Erythroblast (primary cell): ENCODE results near the gene TMPRSS4.

ENCODE experiments used
- DNase-seq, 2 experiments: peaks; one replicate each; lab custom pipeline; 2025; lab: John Stamatoyannopoulos, UW
- GATA1 ChIP-seq: IDR thresholded peaks from 2 replicates; pipeline ENCODE4 v1.6.1; 2011; ENCODE audit warnings: low read depth, mild to moderate bottlenecking, control low read depth, low read length, moderate library complexity
- POLR2A ChIP-seq: IDR thresholded peaks from 2 replicates; pipeline ENCODE4 v1.6.1; 2011; ENCODE audit warnings: mild to moderate bottlenecking, low read length

The TMPRSS4 gene

GRCh38 chr11:118147502-118147901 is 70.6 kb downstream of the TMPRSS4 start:
- no peak for DNase-seq
- TF ChIP-seq POLR2A (no peak), GATA1 (no peak)

- TF ChIP-seq POLR2A = no peak
- TF ChIP-seq GATA1 = no peak
- no peak for DNase-seq
These were observed 71.4 kb downstream of the TMPRSS4 start for GRCh38 chr11:118148240-118148639.

- DNase-seq = no peak
These were observed 72.0 kb downstream of the TMPRSS4 start for GRCh38 chr11:118148856-118149255.

GRCh38 chr11:118149493-118149892 is 72.6 kb downstream of the TMPRSS4 start:
- TF ChIP-seq POLR2A (no peak), GATA1 (no peak)
- no peak for DNase-seq

More at GRCh38 chr11:118148856-118149255, 72.0 kb downstream of the TMPRSS4 start:
- TF ChIP-seq GATA1 (no peak), POLR2A (no peak)

GRCh38 chr11:118151431-118151830 is 74.6 kb downstream of the TMPRSS4 start:
- no peak for TF ChIP-seq POLR2A
- DNase-seq = no peak

- TF ChIP-seq GATA1 (no peak), POLR2A (no peak)
These were observed 75.2 kb downstream of the TMPRSS4 start for GRCh38 chr11:118152020-118152551.

GRCh38 chr11:118152552-118153471 is 75.9 kb downstream of the TMPRSS4 start, which contains the start of gene SCN4B:
TSS of gene SCN4B (minus strand) at chr11:118152823. CDS start at chr11:118152673, 150 bp downstream.
- TF ChIP-seq GATA1 (no peak), POLR2A (no peak)
- DNase-seq = no peak

More at GRCh38 chr11:118152020-118152551, 75.2 kb downstream of the TMPRSS4 start:
- no peak for DNase-seq

GRCh38 chr11:118153516-118153915 is 76.6 kb downstream of the TMPRSS4 start:
- DNase-seq = no peak
- TF ChIP-seq GATA1 = no peak
- TF ChIP-seq POLR2A = no peak

- TF ChIP-seq GATA1 (no peak), POLR2A (no peak)
- DNase-seq = no peak
These were observed 77.1 kb downstream of the TMPRSS4 start for GRCh38 chr11:118153976-118154375.

- DNase-seq = no peak
- no peak for TF ChIP-seq POLR2A
- no peak for TF ChIP-seq GATA1
These were observed 77.8 kb downstream of the TMPRSS4 start for GRCh38 chr11:118154641-118155040.

- TF ChIP-seq POLR2A = no peak
- no peak for TF ChIP-seq GATA1
- no peak for DNase-seq
These were observed 79.1 kb downstream of the TMPRSS4 start for GRCh38 chr11:118155776-118156530.

- TF ChIP-seq POLR2A = no peak
- no peak for TF ChIP-seq GATA1
- no peak for DNase-seq
These were observed 79.8 kb downstream of the TMPRSS4 start for GRCh38 chr11:118156531-118157185.
